Breast epithelium (tissue), 3 donors: ENCODE results near the gene RSPO1.
A peak's percentile ranks its signal among the peaks of the same experiment; 100 is the strongest.

ENCODE experiments used
- CTCF ChIP-seq, 3 donors: fragments of 450-650 bp; IDR thresholded peaks; one replicate each; pipeline ENCODE4 v1.5.1; 2016 to 2017; ENCODE audit warnings: antibody characterized with exemption in 3 of 3, mild to moderate bottlenecking in 3 of 3, moderate library complexity in 3 of 3
- POLR2A ChIP-seq: fragments of 450-650 bp; IDR thresholded peaks from one replicate; pipeline ENCODE4 v1.6.1; 2016; ENCODE audit warnings: antibody characterized with exemption, mild to moderate bottlenecking, moderate library complexity

GRCh38 chr1:37682334-37682987, 47.8 kb upstream of the RSPO1 start:
- TF ChIP-seq CTCF (IDR thresholded peaks at IDR 0.05) (peak; percentile 88 to 94 (median 93)), POLR2A (no peak)
